ENCODE measurements around the gene IFT22. TPM values are rescaled to one million over a fixed set of nuclear protein-coding genes. Genes with fewer than 3 reads are reported as not detected.

IFT22 gene
- total RNA-seq, 4 donors from 2014 or later, result 18.0 to 25.9 (median 20.6) TPM

DNA sequence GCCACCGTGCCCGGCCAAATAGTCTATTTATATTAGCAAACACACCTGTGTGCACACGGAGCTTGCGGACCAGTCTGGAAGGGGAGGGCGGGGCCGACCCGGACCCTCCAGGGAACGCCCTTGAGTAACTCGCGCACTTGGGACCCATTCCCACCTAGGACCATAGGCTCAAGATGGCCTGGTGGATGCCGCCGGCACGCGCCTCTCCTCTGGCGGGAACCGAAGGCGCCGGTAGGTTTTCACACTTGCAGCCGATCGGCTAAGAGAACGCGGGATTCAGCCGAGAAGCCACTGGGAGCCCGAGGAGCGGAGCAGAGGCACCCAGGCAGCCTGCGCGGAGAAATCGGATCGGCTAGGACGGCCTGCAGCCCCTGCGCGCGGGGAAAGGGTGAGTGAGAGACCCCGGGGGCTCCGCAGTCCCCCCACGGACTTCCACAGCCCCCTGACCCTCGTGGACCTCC, 18.9 kb downstream of the IFT22 start:
- Histone ChIP-seq H3K36me3 (peaks cover 0 to 27% (median 0%) of the 10 kb centered on the region in 3 donors), H3K4me3 (no peak overlapping the region)
- TF ChIP-seq POLR2A (IDR thresholded peaks at IDR 0.05), result no peak
- TF ChIP-seq, protein P1, sequence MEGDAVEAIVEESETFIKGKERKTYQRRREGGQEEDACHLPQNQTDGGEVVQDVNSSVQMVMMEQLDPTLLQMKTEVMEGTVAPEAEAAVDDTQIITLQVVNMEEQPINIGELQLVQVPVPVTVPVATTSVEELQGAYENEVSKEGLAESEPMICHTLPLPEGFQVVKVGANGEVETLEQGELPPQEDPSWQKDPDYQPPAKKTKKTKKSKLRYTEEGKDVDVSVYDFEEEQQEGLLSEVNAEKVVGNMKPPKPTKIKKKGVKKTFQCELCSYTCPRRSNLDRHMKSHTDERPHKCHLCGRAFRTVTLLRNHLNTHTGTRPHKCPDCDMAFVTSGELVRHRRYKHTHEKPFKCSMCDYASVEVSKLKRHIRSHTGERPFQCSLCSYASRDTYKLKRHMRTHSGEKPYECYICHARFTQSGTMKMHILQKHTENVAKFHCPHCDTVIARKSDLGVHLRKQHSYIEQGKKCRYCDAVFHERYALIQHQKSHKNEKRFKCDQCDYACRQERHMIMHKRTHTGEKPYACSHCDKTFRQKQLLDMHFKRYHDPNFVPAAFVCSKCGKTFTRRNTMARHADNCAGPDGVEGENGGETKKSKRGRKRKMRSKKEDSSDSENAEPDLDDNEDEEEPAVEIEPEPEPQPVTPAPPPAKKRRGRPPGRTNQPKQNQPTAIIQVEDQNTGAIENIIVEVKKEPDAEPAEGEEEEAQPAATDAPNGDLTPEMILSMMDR (IDR thresholded peaks at IDR 0.05), result no peak
- TF ChIP-seq EP300 (IDR thresholded peaks at IDR 0.05), result no peak

GRCh38 chr7:101300465-101301376, 20.9 kb downstream of the IFT22 start:
- TF ChIP-seq POLR2A (IDR thresholded peaks at IDR 0.05), result no peak
- TF ChIP-seq EP300 (IDR thresholded peaks at IDR 0.05), result no peak
- TF ChIP-seq, protein P1 (IDR thresholded peaks at IDR 0.05), result no peak
- H3K27me3 ChIP-seq, result peaks cover 0 to 100% of the 10 kb centered on the region in 2 donors

More for the DNA sequence above, 18.9 kb downstream of the IFT22 start:
- Histone ChIP-seq H3K4me1 (peaks cover 0 to 6% (median 0%) of the 10 kb centered on the region in 4 donors), H3K9me3 (peaks cover 0 to 65% (median 8%) of the 10 kb centered on the region in 4 donors), H3K27me3 (peaks cover 0 to 99% of the 10 kb centered on the region in 2 donors), H3K27ac (no peak overlapping the region)
- DNase-seq (ENCODE audit: low spot score in 2 of 2), result no peak
- WGBS, 2 donors, result 3 to 18% methylated on average over 23 to 32 of the region's 37 CpGs

DNA sequence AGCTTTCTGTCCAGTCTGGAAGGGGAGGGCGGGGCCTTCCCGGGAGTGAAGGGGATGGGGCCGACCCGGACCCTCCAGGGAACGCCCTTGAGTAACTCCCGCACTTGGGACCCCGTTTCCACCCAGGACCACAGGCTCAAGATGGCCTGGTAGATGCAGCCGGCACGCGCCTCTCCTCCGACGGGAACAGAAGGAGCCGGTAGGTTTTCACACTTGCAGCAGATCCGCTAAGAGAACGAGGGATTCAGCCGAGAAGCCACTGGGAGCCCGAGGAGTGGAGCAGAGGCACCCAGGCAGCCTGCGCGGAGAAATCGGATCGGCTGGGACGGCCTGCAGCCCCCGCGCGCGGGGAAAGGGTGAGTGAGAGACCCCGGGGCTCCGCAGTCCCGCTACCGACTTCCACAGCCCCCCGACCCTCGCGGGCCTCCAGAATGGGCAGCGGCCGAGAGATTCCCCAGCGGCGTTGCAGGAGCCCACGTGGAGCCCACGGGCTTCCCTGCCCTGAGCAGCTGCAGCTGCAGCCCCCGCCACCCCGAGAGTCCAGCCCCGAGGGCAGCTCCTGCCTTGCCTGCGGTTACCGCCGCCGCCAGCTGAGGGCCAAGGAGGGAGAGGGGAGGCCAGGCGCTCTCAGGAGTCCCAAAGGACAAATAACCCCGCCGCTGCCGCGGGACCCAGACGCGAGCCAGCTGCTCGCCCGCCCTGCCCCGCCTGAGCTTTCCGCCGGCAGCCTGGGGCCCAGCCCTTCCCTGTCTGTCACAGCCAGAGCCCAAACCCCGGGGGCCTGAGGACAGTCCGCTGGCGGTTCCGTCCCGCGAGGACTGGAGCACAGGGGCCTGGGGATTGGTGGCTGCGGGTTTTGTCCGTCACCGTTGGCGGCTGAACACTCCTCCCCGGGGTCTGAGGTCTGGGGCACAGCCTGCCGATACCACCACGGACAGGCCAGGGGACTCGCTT, 21.8 kb downstream of the IFT22 start:
- peaks cover 0 to 58% (median 8%) of the 10 kb centered on the region in 4 donors for H3K9me3 ChIP-seq
- TF ChIP-seq EP300 (IDR thresholded peaks at IDR 0.05) (no peak), POLR2A (IDR thresholded peaks at IDR 0.05) (no peak)
- TF ChIP-seq, protein P1 (IDR thresholded peaks at IDR 0.05), result no peak
- no peak for DNase-seq (ENCODE audit: low spot score in 2 of 2)
- WGBS, 2 donors, result 3 to 5% methylated on average over 13 to 33 of the region's 72 CpGs
- H3K27me3 ChIP-seq, result peaks cover 0 to 100% of the 10 kb centered on the region in 2 donors
- no peak overlapping the region for H3K4me3 ChIP-seq
- peaks cover 0 to 27% (median 0%) of the 10 kb centered on the region in 3 donors for H3K36me3 ChIP-seq
- peaks cover 0 to 6% (median 0%) of the 10 kb centered on the region in 4 donors for H3K4me1 ChIP-seq
- no peak overlapping the region for H3K27ac ChIP-seq

More at GRCh38 chr7:101300465-101301376, 20.9 kb downstream of the IFT22 start:
- no peak for DNase-seq (ENCODE audit: low spot score in 2 of 2)
- Histone ChIP-seq H3K36me3 (peaks cover 0 to 27% (median 0%) of the 10 kb centered on the region in 3 donors), H3K4me3 (no peak overlapping the region), H3K4me1 (peaks cover 0 to 6% (median 0%) of the 10 kb centered on the region in 4 donors), H3K27ac (no peak overlapping the region), H3K9me3 (peaks cover 0 to 65% (median 8%) of the 10 kb centered on the region in 4 donors)
- WGBS, 2 donors, result 80 to 83% methylated on average over 12 to 14 of the region's 16 CpGs

- H3K27me3 ChIP-seq, result peaks cover 0 to 90% of the 10 kb centered on the region in 2 donors
- no peak for DNase-seq (ENCODE audit: low spot score in 2 of 2)
- no peaks in the 10 kb centered on the region for H3K4me1 ChIP-seq
- H3K27ac ChIP-seq, result no peak overlapping the region
- 78 to 80% methylated on average over 8 of the region's 8 CpGs for WGBS, 2 donors
- TF ChIP-seq, protein P1 (IDR thresholded peaks at IDR 0.05), result no peak
- TF ChIP-seq EP300 (IDR thresholded peaks at IDR 0.05) (no peak), POLR2A (IDR thresholded peaks at IDR 0.05) (no peak)
- H3K9me3 ChIP-seq, result peaks cover 0 to 8% (median 0%) of the 10 kb centered on the region in 4 donors
- H3K4me3 ChIP-seq, result no peak overlapping the region
- no peaks in the 10 kb centered on the region for H3K36me3 ChIP-seq
Observed at GRCh38 chr7:101294832-101295121, 26.8 kb downstream of the IFT22 start.
